ENCODE results near the gene PCDHGB4. TPM values are rescaled to one million over a fixed set of nuclear protein-coding genes. Genes with fewer than 3 reads are reported as not detected.
"Not testable (repeated sequence)": the region's sequence is repeated elsewhere in the genome, so short reads cannot be mapped to it uniquely, and the experiment has no call there.

The PCDHGB4 gene
- total RNA-seq, 1 donor from 2014 or later = 3.6 TPM

DNA sequence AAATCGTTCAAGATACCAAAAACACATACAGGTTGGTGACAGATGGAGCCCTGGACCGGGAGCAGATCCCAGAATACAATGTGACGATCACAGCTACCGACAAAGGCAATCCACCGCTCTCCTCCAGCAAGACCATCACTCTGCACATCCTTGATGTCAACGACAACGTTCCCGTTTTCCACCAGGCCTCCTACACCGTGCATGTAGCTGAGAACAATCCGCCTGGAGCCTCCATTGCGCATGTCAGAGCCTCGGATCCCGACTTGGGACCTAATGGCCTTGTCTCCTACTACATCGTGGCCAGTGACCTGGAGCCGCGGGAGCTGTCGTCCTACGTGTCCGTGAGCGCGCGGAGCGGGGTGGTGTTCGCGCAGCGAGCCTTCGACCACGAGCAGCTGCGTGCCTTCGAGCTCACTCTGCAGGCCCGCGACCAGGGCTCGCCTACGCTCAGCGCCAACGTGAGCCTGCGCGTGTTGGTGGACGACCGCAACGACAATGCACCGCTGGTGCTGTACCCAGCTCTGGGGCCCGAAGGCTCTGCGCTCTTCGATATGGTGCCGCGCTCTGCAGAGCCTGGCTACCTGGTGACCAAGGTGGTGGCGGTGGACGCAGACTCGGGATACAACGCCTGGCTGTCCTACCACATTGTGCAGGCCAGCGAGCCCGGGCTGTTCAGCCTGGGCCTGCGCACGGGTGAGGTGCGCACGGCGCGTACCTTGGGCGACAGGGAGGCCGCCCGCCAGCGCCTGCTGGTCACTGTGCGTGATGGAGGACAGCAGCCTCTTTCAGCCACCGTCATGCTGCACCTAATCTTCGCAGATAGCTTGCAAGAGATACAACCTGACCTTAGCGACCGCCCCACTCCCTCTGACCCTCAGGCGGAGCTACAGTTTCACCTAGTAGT, 15.7 kb upstream of the PCDHGB4 start:
- intact Hi-C loops (cut with DNase I) = no loop called here
- Histone ChIP-seq H3K4me1 (no peaks in the 10 kb centered on the region), H3K27ac (no peak overlapping the region), H3K27me3 (no peaks in the 10 kb centered on the region), H3K36me3 (no peaks in the 10 kb centered on the region), H3K9me3 (peaks cover 90 to 100% of the 10 kb centered on the region in 2 donors), H3K4me3 (no peak overlapping the region)
- DNase-seq (ENCODE audit: low spot score in 2 of 2) = no peak
- TF ChIP-seq, protein P1, sequence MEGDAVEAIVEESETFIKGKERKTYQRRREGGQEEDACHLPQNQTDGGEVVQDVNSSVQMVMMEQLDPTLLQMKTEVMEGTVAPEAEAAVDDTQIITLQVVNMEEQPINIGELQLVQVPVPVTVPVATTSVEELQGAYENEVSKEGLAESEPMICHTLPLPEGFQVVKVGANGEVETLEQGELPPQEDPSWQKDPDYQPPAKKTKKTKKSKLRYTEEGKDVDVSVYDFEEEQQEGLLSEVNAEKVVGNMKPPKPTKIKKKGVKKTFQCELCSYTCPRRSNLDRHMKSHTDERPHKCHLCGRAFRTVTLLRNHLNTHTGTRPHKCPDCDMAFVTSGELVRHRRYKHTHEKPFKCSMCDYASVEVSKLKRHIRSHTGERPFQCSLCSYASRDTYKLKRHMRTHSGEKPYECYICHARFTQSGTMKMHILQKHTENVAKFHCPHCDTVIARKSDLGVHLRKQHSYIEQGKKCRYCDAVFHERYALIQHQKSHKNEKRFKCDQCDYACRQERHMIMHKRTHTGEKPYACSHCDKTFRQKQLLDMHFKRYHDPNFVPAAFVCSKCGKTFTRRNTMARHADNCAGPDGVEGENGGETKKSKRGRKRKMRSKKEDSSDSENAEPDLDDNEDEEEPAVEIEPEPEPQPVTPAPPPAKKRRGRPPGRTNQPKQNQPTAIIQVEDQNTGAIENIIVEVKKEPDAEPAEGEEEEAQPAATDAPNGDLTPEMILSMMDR (IDR thresholded peaks at IDR 0.05) = no peak

DNA sequence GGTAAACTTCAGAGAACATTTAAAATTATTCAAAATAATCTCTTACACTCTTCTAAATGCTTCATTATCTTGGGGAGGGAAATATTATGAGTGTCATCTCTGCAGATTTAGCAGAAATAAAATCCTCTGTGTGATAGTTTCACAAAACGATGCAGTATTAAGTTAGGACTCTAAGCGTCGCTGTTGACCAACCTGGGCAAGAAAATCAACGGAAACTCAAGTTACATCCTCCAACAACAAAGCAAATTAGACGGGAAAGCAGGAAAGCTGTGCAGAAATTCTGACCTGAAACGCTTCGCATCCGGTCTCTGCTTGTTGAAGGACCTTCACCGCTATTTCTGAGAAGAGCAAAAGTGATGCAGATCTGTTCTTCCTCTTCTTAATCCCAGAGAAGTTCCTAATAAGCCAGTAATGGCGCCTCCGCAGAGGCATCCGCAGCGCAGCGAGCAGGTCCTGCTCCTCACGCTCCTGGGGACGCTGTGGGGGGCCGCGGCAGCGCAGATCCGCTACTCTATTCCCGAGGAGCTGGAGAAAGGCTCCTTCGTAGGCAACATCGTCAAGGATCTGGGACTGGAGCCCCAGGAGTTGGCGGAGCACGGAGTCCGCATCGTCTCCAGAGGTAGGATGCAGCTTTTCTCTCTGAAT, 13.7 kb upstream of the PCDHGB4 start, which contains the start of gene PCDHGA6:
Gene PCDHGA6 (plus strand): TSS at position 219 of the 645 bp plus-strand sequence. CDS start 193 bp downstream, at position 412.
- Histone ChIP-seq H3K36me3 (no peaks in the 10 kb centered on the region), H3K4me3 (peak within 1 kb of the TSS in 1 of 2 donors; percentile 38), H3K27me3 (no peaks in the 10 kb centered on the region), H3K4me1 (no peaks in the 10 kb centered on the region), H3K9me3 (peaks cover 92 to 100% of the 10 kb centered on the region in 2 donors), H3K27ac (no peak within 1 kb of the TSS)
- TF ChIP-seq, protein P1 (IDR thresholded peaks at IDR 0.05) = no peak
- no peak for DNase-seq (ENCODE audit: low spot score in 2 of 2)
- intact Hi-C loops (cut with DNase I) = no loop called here

DNA sequence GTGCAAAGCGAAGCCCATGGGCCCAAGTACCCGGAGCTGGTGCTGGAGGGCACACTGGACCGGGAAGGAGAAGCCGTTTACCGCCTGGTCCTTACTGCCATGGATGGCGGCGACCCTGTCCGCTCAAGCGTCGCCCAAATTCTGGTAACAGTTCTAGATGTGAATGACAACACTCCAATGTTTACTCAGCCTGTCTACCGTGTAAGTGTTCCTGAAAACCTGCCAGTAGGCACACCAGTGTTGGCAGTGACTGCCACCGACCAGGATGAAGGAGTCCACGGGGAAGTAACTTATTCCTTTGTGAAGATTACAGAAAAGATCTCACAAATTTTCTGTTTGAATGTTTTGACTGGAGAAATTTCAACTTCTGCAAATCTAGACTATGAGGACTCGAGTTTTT, 12.9 kb upstream of the PCDHGB4 start:
- Histone ChIP-seq H3K27me3 (no peaks in the 10 kb centered on the region), H3K36me3 (no peaks in the 10 kb centered on the region), H3K4me3 (no peak overlapping the region), H3K4me1 (no peaks in the 10 kb centered on the region), H3K27ac (no peak overlapping the region), H3K9me3 (peaks cover 88 to 100% of the 10 kb centered on the region in 2 donors)
- DNase-seq (ENCODE audit: low spot score in 2 of 2) = no peak
- TF ChIP-seq, protein P1 (IDR thresholded peaks at IDR 0.05) = no peak
- intact Hi-C loops (cut with DNase I) = no loop called here

DNA sequence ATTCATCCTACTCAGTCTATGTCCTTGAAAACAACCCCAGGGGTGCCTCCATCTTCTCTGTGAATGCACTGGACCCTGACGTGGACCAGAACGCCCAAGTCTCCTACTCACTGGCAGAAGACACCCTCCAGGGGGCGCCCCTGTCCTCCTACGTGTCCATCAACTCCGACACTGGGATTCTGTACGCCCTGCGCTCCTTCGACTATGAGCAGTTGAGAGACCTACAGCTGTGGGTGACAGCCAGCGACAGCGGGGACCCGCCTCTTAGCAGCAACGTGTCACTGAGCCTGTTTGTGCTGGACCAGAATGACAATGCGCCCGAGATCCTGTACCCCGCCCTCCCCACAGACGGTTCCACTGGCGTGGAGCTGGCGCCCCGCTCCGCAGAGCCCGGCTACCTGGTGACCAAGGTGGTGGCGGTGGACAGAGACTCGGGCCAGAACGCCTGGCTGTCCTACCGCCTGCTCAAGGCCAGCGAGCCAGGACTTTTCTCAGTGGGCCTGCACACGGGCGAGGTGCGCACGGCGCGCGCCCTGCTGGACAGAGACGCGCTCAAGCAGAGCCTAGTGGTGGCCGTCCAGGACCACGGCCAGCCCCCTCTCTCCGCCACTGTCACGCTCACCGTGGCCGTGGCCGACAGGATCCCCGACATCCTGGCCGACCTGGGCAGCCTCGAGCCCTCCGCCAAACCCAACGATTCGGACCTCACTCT, 11.9 kb upstream of the PCDHGB4 start:
- H3K27me3 ChIP-seq; H3K27ac ChIP-seq; H3K4me1 ChIP-seq; H3K4me3 ChIP-seq; DNase-seq (ENCODE audit: low spot score in 2 of 2); H3K36me3 ChIP-seq; intact Hi-C loops (cut with DNase I): not testable (repeated sequence)
- H3K9me3 ChIP-seq = peaks cover 90 to 99% of the 10 kb centered on the region in 2 donors

DNA sequence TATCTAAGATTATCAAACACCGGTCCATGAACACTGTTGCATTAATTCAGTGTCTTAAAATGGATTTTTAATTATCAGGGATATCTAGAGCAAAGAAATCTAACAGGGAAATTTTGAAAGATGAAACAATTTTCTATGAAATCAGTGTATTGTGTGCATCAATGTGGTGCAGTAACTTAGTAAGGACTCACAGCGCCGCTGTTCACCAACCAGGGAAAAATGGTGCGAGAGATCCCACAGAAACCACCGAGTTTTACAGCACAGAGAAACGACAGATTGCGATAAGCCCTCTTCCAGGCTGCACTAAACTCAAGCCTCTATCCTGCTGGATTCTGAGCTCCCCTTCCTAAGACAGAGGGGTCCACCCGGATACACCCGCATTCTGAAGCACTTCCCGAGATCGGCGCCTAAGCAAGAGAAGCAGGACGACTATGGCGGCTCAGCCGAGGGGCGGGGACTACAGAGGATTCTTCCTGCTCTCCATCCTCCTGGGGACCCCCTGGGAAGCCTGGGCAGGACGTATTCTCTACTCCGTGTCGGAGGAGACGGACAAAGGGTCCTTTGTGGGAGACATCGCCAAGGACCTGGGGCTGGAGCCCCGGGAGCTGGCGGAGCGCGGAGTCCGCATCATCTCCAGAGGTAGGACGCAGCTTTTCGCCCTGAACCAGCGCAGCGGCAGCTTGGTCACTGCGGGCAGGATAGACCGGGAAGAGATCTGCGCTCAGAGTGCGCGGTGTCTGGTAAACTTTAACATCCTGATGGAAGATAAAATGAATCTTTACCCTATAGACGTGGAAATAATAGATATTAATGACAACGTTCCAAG, 4.8 kb upstream of the PCDHGB4 start, which contains the start of gene PCDHGA7:
Gene PCDHGA7 (plus strand): TSS at position 274 of the 826 bp plus-strand sequence. CDS start 158 bp downstream, at position 432.
- Histone ChIP-seq H3K4me1 (no peaks in the 10 kb centered on the region), H3K9me3 (peaks cover 85 to 99% of the 10 kb centered on the region in 2 donors), H3K4me3 (peak within 1 kb of the TSS; percentile 19 to 21), H3K27me3 (no peaks in the 10 kb centered on the region), H3K27ac (no peak within 1 kb of the TSS), H3K36me3 (peaks cover 0 to 6% of the 10 kb centered on the region in 2 donors)
- intact Hi-C loops (cut with DNase I) = no loop called here
- DNase-seq (ENCODE audit: low spot score in 2 of 2) = no peak
- TF ChIP-seq, protein P1 (IDR thresholded peaks at IDR 0.05) = no peak
